ENCODE results near the gene SIGLEC8.
"Not testable (repeated sequence)": the region's sequence is repeated elsewhere in the genome, so short reads cannot be mapped to it uniquely, and the experiment has no call there.

Gene SIGLEC8

DNA sequence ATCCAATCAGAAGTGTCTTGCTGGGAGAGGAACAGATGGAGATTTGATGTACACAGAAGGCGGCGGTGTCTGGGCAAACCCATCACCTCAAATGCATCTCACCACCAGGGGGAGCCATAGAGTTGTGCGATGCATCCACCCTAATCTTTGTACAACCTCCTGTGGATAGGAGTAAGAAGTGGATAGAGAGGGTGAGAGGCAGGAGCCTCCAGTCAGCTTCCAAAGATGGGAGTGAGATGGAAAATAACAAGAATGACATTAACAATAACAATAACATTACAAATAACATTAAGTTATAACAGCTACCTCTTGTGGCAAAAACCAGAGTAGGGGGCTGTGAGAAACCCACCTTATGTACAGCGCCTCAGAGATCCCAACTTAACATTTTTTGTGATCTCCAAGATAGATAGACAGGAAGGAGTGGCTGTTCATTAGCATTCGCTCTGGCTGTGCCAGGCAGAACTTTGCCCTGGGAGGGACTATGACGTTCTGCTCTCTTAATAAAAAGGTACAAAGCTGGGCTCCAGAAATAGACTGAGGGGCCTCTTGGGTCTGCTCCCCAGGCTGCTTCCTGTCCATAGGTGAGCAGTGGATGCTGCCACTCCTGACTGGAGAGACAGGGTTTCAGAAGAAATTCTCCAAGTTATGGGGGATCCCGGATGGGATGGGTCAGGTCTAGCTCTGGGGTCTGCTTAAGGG, 14.9 kb upstream of the SIGLEC8 start:
- peak; percentile 15 for DNase-seq (ENCODE audit: low read depth)

DNA sequence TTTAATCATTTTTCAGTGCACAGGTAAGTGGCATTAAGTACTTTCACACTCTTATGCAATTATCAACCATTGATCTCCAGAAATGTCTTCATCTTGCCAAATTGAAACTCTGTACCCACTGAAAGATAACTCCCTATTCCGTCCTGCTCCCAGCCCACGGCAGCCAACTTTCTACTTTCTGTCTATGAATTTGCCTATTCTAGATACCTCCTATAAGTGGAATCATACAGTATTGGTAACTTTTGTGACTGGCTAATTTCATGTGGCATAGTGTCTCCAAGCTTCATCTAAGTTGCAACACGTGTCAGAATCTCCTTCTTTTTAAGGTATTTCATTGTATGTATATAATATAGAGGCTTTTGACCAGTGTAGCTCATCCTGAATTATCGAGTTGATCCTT, 14.4 kb upstream of the SIGLEC8 start:
- no peak for DNase-seq (ENCODE audit: low read depth)

DNA sequence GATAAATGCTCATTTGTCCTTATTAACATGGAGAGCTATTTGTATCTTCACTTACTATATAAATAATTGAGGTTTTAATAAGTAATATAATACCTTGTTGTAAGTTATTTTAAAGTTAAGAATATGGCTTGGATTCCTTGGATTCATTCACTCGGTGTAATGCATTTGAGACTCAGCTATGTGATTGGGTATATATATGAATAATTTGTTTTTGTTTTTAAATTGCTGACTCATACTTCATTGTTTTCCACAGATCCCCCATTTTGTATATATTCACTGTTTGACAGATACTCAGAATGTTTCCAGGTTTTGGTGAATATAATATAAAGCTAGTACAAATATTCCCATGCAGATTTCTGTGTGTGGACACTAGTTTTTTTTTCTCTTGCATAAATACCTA, 13.3 kb upstream of the SIGLEC8 start:
- no peak for DNase-seq (ENCODE audit: low read depth)

DNA sequence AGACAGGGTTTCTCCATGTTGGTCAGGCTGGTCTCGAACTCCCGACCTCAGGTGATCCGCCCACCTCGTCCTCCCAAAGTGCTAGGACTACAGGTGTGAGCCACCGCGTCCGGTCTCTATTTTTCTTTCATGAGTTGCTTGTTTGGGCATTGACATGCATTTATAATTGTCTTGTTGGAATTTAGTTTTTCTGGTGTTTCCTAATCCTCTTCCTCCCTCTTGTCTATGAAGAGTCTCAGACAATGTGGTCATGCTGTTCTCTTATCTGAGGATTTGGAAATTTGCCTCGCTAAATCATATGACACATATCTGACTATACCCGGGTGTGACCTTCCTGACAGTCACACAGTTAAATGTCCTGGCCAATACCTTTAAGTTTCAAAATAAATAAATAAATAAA, 12.7 kb upstream of the SIGLEC8 start:
- no peak for DNase-seq (ENCODE audit: low read depth)

DNA sequence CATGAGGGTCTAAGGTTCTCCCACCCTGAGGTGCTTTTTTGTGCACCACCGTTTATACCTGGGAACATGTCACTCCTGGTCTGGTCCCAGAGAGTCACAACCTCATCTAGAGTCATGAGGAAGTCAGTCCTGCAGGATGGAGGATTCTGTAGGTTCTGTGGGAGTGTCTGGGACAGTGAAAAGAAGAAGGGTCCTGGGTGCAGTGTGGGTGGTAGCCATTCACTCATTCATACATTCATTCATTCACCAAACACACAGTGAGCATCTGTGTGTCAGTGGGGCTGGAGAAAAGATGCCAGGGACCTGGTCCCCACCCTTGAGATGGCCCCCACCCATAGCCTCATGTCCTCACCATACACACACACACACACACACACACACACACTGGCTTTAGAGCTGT, 11.4 kb upstream of the SIGLEC8 start:
- DNase-seq (ENCODE audit: low read depth) = no peak

DNA sequence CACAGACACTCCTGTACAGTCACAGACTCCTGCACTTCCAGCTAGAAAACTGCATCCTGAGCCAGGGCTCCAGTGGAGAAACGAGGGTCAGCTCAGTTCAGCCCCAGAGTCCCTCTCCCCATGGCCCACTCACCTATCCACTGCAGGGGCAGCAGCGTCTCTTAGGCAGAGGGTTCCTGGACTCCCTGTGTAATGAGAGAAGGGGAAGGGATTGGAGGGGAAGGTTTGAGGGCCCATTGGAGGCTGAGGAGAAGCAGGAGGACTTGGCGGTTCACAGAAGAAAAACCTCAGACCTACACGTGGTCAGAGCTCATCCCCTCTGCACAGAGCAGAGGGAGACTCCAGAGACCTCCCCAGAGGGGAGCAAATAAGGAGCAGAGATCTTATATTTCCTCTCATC, 10.9 kb upstream of the SIGLEC8 start:
- no peak for DNase-seq (ENCODE audit: low read depth)

DNA sequence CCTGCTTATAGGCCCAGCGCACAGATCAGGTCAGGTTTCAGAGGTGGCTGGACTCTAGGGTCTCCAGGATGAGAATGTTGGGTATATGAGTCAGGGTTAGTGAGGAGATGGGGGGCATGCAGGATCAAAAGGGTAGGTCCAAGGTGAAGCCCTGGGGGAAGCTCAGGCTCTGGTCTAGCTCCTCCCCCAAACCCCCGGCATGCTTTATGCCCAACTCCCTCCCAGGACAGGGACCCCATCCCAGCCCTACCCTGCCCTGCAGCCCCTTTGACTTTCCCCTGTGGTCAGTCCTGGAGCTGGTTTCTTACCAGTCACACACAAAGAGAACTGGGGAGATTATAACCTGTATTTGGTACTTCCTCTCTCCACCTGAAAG, 10.3 kb upstream of the SIGLEC8 start:
- no peak for DNase-seq (ENCODE audit: low read depth)

DNA sequence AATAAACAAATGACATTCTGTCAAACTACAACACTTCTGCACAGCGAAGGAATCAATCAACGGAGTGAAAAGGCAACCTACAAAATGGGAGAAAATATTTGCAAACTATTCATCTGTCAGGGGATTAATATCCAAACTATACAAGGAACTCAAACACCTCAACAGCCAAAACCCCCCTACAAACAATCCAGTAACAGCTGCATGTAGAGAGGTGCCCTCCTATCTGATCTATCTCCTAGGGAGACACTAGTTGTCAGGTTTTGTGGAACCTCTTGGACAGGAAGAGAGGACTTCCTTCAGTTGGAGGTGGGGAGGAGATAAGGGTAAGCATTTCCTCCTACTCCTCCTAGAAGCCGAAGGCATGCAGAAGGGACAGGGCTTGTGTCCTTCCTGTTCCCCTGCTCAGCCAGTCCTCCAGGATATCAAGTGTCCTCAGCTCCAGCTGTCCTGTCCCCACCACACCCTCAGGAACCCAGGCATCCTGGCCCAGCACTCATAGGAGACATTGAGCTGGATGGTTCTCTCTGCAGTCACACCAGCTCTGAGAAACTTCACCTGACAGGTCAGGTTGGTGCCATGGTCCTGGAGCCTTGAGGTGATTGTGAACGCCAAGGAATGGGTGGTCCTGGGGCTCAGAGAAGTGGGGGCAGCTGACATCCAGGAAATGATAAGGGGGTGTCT, 9.8 kb upstream of the SIGLEC8 start:
- DNase-seq (ENCODE audit: low read depth) = no peak

DNA sequence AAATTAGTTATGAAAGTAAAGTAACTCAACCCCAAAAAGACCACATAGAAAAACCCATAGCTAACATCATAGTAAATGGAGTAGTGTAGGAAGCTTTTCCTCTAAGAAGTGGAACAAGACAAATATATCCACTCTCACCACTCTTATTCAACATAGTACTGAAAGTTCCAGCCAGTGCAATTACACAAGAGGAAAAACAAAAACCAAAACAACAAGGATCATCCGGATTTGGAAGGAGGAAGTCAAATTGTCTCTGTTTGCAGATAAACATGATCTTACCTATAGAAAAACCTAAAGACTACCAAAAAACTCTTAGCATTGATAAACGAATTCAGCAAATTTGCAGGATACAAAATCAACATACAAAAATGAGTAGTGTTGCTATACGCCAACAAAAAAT, 8.5 kb upstream of the SIGLEC8 start:
- DNase-seq (ENCODE audit: low read depth) = no peak

DNA sequence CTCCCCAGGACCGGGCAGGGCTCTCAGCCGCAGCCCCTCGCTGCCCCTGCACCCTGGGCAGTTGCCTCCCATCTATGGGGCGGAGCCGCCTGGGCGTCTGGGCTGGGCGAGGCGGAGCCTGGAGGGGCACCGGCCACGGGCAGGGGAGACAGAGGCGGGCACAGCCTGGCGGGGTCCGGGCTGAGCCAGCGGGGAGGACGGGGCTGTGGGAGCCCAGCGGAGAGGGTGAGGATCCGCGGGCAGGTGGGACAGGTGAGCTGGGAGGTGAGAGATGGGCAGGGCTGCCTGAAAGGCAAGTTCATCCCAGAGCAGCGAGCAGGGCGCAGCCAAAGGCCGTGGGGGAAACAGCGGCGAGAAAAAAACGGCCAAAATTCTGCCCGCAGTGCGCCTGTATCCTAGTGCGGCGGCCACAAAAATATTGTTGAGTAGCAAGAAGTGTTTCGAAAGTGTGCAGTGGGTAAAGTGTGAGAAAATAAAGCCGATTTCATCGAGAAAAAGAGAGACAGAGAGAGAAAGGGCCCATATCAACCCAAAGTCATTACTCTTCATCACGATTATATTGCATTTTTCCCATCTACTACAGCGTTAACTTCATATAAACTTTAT, 5.8 kb upstream of the SIGLEC8 start:
- not testable (repeated sequence) for DNase-seq (ENCODE audit: low read depth)

DNA sequence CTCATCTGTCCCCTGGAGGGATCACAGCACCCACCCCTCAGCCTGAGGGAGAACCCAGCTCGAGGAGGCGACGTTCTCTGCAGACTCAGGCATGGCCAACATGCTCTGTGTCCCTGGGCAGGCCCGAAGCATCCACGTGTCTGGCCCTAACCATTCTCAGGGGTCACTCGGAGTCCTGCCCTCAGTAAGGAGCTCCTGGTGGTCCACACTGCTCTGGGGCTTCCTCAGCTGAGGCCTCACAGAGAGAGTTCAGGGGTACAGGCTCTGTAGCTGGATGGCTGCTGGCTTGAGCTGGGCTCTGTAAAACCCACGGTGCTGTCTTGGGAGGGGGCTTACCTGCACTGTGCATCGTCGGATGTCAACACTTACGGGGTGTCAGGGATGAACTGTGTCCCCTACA, 4.4 kb upstream of the SIGLEC8 start:
- no peak for DNase-seq (ENCODE audit: low read depth)

DNA sequence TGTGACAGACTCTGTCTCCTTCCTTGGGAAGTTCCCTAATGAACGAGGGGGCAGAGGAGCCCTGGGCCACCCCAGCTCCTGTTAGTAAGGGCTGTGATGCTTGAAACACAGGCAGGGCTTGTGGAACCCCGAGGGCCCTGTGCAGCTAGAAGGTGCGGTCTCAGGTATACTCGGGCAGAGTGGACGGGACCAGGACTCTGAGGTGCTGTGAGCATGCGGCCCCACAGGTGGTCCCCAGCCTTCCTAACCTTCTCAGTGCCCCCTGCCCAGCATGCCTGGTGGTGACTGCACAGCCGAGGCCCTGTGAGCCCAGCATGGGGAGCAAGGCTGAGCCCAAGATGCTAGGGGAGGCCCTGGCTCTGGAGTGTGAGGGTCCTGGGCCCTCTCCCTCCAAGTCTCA, 4.0 kb upstream of the SIGLEC8 start:
- no peak for DNase-seq (ENCODE audit: low read depth)

DNA sequence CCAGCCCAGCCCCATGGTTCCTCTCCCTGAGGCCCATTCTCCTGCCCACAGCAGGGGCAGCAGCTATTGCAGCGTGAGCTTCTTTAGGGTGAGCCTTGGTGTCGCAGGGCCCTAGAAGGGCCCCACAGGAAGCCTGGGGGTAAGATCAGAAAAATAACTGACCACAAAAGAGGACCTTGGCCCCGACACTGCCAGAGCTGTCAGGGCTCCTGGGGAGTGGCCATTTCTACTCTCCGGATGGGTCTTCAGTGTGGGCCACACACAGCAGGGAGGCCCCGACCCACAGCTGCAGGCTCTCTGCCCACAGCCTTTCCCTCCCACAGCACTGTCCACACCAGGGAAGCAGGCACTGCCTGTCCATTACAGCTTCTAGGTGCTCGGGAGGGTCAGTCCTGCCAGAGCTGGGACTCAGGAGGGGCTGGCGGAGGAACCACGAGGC, 3.5 kb upstream of the SIGLEC8 start:
- no peak for DNase-seq (ENCODE audit: low read depth)

DNA sequence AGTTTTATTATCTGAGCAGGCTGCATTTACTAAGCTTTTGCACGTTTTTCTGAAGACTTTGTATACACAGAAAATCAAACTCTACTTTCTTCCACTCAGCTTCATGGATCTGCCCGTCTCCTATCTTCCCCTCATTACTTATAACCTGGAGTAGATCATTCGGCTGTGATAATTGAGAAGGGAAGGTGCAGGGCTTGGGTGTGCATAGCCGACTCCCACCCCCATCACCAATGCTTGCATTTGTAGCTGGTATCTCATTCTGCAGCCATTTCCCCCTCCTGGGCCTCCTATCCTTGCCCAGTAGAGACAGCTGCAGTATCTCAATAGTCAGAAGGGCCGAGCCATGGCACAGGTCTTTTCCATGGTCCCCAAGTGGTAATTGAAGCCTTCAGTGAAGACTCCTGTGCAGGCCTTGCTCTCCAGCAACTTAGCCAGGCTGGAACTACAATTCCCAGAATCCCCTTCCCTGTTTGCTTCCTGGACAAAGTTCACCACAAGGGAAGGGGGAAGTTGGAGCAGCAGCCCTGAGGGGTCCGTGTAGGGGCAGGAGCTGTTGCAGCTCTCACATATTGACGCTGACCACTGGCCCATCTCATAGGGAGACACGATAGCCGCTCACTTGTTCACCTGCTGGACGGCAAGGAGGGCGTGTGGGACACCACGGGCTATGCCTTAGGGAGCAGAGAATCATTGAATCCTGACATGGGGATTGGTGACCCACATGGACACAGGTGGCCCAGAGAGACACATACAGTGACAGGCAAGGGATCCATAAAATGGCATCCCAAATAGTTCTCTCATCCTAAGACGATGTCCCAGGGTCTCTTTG, 2.1 kb upstream of the SIGLEC8 start:
- no peak for DNase-seq (ENCODE audit: low read depth)

DNA sequence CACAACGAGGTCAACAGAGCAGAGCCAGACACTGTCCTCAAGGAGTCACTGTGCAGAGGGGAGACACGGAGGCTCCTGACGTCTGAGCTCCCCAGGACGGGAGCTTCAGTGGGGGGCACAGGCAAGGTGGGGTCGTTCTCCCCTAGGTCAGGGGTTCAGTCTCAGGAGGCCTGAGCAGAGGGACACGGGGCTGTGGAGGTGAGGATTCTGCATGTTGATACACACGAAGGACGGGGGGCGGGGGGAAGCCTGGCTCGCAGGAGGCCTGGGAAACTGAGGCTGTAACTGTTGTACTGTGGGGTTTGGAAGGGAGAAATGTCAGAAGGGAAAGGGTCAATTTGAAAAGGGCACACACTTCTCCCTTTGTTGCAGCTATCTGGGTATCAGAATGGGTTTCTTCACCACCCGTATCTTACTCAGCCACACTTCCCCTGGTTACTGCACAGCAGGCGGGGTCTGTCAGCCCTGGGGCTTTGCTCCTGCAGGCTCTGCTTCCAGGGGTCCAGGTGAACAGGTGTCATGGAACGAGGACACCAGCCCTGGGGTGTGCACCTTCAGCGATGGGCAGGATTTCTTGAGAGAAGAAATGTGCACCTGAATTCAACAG, 748 bp upstream of the SIGLEC8 start:
- DNase-seq (ENCODE audit: low read depth) = no peak

DNA sequence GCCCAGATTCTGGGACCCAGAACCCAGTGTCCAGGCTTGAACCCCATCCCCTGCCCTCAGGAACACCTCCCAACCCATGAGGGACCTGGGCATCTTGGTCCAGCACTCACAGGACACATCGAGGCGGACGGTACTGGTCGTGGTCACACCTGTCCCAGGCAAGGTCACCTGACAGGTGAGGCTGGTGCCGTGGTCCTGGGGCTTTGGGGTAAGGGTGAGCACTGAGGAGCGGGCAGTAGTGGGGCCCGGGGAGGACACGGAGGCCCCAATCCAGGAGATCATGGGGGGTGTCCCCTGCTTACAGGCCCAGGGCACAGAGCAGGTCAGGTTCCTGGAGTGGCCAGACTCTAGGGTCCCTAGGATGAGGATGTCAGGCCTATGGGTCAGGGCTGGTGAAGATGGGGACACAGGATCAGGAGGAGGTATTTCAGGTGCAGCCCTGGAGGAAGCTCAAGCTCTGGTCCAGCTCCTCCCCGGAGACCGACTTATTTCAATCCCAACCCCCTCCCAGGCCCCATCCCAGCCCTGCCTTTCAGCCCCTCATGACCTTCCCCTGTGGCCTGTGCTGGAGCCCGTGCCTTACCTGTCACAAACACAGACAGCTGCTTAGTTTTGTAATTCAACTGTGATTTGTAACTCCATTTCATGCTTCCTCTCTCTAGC, 772 bp downstream of the SIGLEC8 start:
- DNase-seq (ENCODE audit: low read depth) = no peak

DNA sequence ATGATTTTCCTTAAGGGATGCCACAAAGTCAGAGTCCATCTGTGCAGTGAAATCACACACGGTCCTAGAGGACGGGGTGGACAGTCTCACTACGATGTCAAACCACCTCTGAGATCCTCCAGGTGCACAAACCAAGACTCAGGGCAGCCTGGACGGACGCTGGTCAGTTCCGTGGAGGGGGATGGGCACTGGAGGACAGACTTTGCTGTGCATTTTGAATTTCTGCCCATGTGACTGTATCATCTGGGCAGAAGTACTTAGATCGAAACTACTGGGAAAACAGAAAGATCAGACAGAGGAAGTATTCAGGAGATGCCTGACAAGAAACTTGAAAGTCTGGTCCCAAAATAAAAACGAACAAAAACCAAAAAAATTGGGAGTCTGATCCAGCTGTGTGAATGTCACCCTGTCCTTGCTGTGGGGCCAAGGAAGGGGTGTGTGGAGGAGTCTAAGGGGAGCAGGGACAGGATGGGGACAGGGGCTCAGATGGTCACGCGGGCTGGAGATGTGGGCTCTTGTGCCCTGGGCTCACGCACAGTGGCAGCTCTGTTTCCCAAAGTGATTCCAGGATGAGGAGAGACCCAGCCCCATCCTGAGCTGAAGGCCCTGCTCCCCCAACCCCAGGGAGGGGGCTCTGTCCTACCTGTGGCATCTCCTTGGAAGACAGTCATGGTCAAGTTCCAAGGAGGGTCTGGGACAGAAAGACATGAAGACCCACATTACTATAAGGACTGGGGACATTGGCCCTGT, 1.5 kb downstream of the SIGLEC8 start:
- no peak for DNase-seq (ENCODE audit: low read depth)

DNA sequence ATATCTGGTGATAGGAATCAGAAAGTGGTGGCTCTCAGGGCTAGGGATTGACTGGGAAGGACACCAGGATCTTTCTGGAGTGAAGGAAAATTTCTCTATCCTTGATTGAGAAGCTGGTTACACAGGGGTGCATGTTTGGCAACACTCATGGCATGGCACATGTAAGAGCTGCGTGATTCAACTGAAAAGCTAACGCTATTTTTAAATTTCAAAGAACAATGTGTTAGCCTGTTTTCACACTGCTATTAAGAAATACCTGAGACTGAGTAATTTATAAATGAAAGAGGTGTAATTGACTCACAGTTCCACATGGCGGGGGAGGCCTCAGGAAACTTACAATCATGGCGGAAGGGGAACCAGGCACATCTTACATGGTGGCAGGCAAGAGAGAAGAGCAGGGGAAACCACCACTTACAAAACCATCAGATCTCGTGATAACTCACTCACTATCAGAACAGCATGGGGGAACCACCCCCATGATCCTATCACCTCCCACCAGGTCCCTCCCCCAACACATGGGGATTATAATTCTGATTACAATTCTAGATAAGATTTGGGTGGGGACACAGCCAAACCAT, 7.4 kb downstream of the SIGLEC8 start:
- DNase-seq (ENCODE audit: low read depth) = no peak

DNA sequence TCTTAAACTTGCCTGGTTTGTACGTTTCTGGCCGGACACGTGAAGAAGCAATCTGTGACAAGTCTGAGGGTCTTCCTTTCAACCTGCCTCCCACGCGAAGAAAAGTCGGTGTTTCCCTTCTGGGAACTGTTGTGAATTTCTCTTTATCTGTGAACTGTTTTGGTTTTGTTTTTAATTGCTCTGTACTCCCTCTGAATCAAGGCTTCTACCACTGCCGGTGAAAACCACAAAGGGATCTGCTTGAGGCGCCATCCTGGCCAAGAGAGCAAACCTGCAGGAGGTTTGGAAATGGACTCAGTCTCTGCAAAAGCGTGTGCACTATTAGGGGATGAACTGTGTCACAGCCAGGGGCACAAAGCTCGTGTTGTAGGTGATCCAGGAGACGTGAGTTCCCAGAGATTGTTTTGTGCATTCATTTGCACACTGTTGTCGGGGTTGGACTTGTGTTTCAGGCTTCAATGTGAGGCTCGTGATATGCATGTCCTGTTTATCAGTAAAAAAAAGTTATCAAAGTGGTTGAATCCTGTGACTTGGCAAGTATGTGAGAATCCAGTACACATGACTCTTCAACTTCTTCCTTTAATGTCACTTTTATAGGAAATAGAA, 9.7 kb downstream of the SIGLEC8 start:
- DNase-seq (ENCODE audit: low read depth) = no peak

DNA sequence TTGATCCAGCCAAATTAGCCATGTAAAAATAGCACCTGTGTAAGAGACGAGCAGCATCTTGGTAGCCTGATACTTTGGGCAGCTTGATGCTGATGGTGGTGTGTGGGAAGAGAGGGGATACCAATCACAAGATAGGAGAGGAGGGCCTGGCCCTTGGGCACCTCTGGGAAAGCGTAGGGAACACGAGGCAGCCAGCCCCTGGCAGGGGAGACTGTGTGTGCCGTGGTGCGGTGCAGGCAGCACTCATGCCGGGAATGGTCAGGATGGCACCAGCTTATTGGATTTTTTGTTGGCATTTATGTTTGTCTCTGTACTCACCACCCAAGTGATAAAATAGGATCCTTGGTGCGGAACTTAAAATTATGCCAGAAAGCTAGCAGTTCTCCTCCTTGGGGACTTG, 10.2 kb downstream of the SIGLEC8 start:
- no peak for DNase-seq (ENCODE audit: low read depth)
